Fibroblast of the aortic adventitia (primary cell): Measurements from ENCODE around the gene HDAC11. TPM values are rescaled to one million over a fixed set of nuclear protein-coding genes. Genes with fewer than 3 reads are reported as not detected.

Experiments used
- DNase-seq: peaks from one replicate; pipeline ENCODE4 v3.0.0-alpha.2; 2010; ENCODE audit warnings: low read depth
- H3K4me3 ChIP-seq: 2 replicates; pipeline ENCODE4 v1.5.1; 2011; ENCODE audit warnings: low read depth, mild to moderate bottlenecking, control low read depth, low read length, moderate library complexity
- CTCF ChIP-seq: IDR thresholded peaks from 2 replicates; pipeline ENCODE4 v1.5.1; 2011; ENCODE audit warnings: mild to moderate bottlenecking, low read length, control low read depth, inconsistent platforms; ENCODE audit not compliant: insufficient read depth
- total RNA-seq: library from RNA; depleted of rRNA; stranded (reverse); fragments of >200 nt; gene quantifications from 2 replicates; pipeline ENCODE4 v1.2.3, GENCODE V29; 2012; ENCODE audit warnings: low replicate concordance

HDAC11 gene
- total RNA-seq, 1 donor, result 5.2 TPM

GRCh38 chr3:13487403-13487802, 7.3 kb downstream of the HDAC11 start:
- no peak for TF ChIP-seq CTCF
- H3K4me3 ChIP-seq, result no peak overlapping the region
- DNase-seq, result no peak

GRCh38 chr3:13491206-13491974, 11.3 kb downstream of the HDAC11 start:
- no peak for DNase-seq
- no peak for TF ChIP-seq CTCF
- H3K4me3 ChIP-seq, result no peak overlapping the region

GRCh38 chr3:13492048-13492447, 11.9 kb downstream of the HDAC11 start:
- TF ChIP-seq CTCF, result no peak
- H3K4me3 ChIP-seq, result no peak overlapping the region
- DNase-seq, result no peak

- no peak for TF ChIP-seq CTCF
Measured at GRCh38 chr3:13492976-13493866, 13.1 kb downstream of the HDAC11 start.

GRCh38 chr3:13493867-13494441, 13.8 kb downstream of the HDAC11 start:
- no peak for TF ChIP-seq CTCF
- H3K4me3 ChIP-seq, result no peak overlapping the region
- no peak for DNase-seq

More at GRCh38 chr3:13492976-13493866, 13.1 kb downstream of the HDAC11 start:
- DNase-seq, result no peak
- H3K4me3 ChIP-seq, result no peak overlapping the region

GRCh38 chr3:13494463-13495350, 14.6 kb downstream of the HDAC11 start:
- no peak overlapping the region for H3K4me3 ChIP-seq
- peak; percentile 42 for DNase-seq
- peak; percentile 86 for TF ChIP-seq CTCF
